Stimulated activated naive CD4-positive, alpha-beta T cell (primary cell): ENCODE measurements around the gene TAGLN3.

Source experiments
- DNase-seq, 6 experiments: peaks; one replicate each; lab custom pipeline; 2025; lab: John Stamatoyannopoulos, UW

The TAGLN3 gene

GRCh38 chr3:111998636-111999483 lies at the start of gene TAGLN3:
TAGLN3 (plus strand) TSS chr3:111998922; CDS start chr3:111999423, 501 bp downstream.
- DNase-seq = peak in 1 of 6 experiments; percentile 35

- DNase-seq = no peak
Observed at GRCh38 chr3:111949712-111950111, 49.0 kb upstream of the TAGLN3 start.

GRCh38 chr3:111951032-111951431 lies 47.7 kb upstream of the TAGLN3 start:
- DNase-seq = no peak

GRCh38 chr3:111952086-111952485 lies 46.6 kb upstream of the TAGLN3 start:
- no peak for DNase-seq

- no peak for DNase-seq
Observed at GRCh38 chr3:111952866-111953450, 45.8 kb upstream of the TAGLN3 start.

GRCh38 chr3:111954228-111954990 lies 44.3 kb upstream of the TAGLN3 start:
- DNase-seq = no peak

- no peak for DNase-seq
Observed at GRCh38 chr3:111955876-111956275, 42.8 kb upstream of the TAGLN3 start.

- DNase-seq = no peak
Observed at GRCh38 chr3:111956449-111956848, 42.3 kb upstream of the TAGLN3 start.

- no peak for DNase-seq
Observed at GRCh38 chr3:111956995-111957734, 41.6 kb upstream of the TAGLN3 start.

GRCh38 chr3:111961461-111962164 lies 37.1 kb upstream of the TAGLN3 start:
- DNase-seq = no peak

- DNase-seq = no peak
Observed at GRCh38 chr3:111963424-111963823, 35.3 kb upstream of the TAGLN3 start.

- DNase-seq = no peak
Observed at GRCh38 chr3:111965484-111965883, 33.2 kb upstream of the TAGLN3 start.

GRCh38 chr3:111967068-111967467 lies 31.7 kb upstream of the TAGLN3 start:
- DNase-seq = no peak

GRCh38 chr3:111967651-111968274 lies 31.0 kb upstream of the TAGLN3 start:
- peak; percentile 29 to 78 (median 62) for DNase-seq

- DNase-seq = no peak
Observed at GRCh38 chr3:111968319-111969054, 30.2 kb upstream of the TAGLN3 start.

- no peak for DNase-seq
Observed at GRCh38 chr3:111970376-111970775, 28.3 kb upstream of the TAGLN3 start.

- DNase-seq = no peak
Observed at GRCh38 chr3:111971533-111972130, 27.1 kb upstream of the TAGLN3 start.

- no peak for DNase-seq
Observed at GRCh38 chr3:111972891-111973290, 25.8 kb upstream of the TAGLN3 start.

GRCh38 chr3:111975131-111975530 lies 23.6 kb upstream of the TAGLN3 start:
- DNase-seq = no peak

- DNase-seq = no peak
Observed at GRCh38 chr3:111976254-111976653, 22.5 kb upstream of the TAGLN3 start.
